HepG2 (cell line): ENCODE results near the gene BMP8B. TPM values are rescaled to one million over a fixed set of nuclear protein-coding genes. Genes with fewer than 3 reads are reported as not detected.

ENCODE experiments used
- ATAC-seq: fragments of 200-7000 bp; cut with Tn5 transposase; 3 replicates; pipeline ENCODE4 v1.9.1; 2020; ENCODE audit warnings: mild to moderate bottlenecking, moderate library complexity
- BruUV-seq: library from RNA; stranded (reverse); fragments of 400-500 nt; replicated peaks from 2 replicates; lab custom pipeline; 2021; lab: Mats Ljungman, UMichigan
- CTCF ChIA-PET: fragments of 300-600 bp; formaldehyde crosslinking; extraction: SDS; loops from one replicate; lab custom pipeline; 2021; ENCODE audit warnings: low total read pairs, inconsistent platforms, low intra/inter-chr PET ratio; lab: Yijun Ruan, JAX
- POLR2A ChIA-PET: fragments of 350-600 bp; sonication (Branson Sonifier 250); formaldehyde crosslinking; loops from one replicate; lab custom pipeline; 2020; ENCODE audit warnings: antibody characterized with exemption, inconsistent platforms; lab: Yijun Ruan, JAX
- DNase-seq: peaks from one replicate; pipeline ENCODE4 v3.0.0-alpha.2; 2015; ENCODE audit warnings: low spot score
- FAIRE-seq: peaks from 3 replicates; lab custom pipeline; 2011; peaks lifted over from hg19 to GRCh38; lab: Jason Lieb, UNC
- H2AFZ ChIP-seq: one replicate; pipeline ENCODE4 v1.6.1; 2011; ENCODE audit warnings: low read length, inconsistent platforms
- H3K27ac ChIP-seq: fragments of 300-600 bp; 3 replicates; pipeline ENCODE4 v1.8.0; 2011; ENCODE audit warnings: mixed run types, mild to moderate bottlenecking, mixed read lengths, low read length, inconsistent platforms; ENCODE audit not compliant: insufficient read depth; ENCODE audit errors: extremely low read length
- H3K27me3 ChIP-seq, 2 experiments: fragments of 200-600 bp in 1 of 2; 2 replicates in 1 of 2; 3 replicates in 1 of 2; pipeline versions ENCODE4 v1.6.0 to v1.8.0; 2011; ENCODE audit warnings: low read length in 2 of 2, mild to moderate bottlenecking in 2 of 2, moderate library complexity in 2 of 2, inconsistent platforms in 1 of 2; ENCODE audit not compliant: insufficient read depth in 2 of 2, control insufficient read depth in 1 of 2
- H3K36me3 ChIP-seq, 2 experiments: fragments of 200-600 bp in 1 of 2; replicated peaks in 1 of 2; 2 replicates in 1 of 2; 3 replicates in 1 of 2; pipeline versions ENCODE4 v1.5.1 to v1.8.0; 2011; ENCODE audit warnings: low read length in 2 of 2, inconsistent platforms in 1 of 2; ENCODE audit not compliant: insufficient read depth in 2 of 2, control insufficient read depth in 1 of 2
- H3K4me1 ChIP-seq: 2 replicates; pipeline ENCODE4 v1.5.1; 2012; ENCODE audit warnings: low read length, inconsistent platforms; ENCODE audit not compliant: insufficient read depth
- H3K4me2 ChIP-seq: 2 replicates; pipeline ENCODE4 v1.6.0; 2011; ENCODE audit warnings: low read depth, low read length, inconsistent platforms
- H3K4me3 ChIP-seq, 3 experiments: fragments of 200-600 bp in 1 of 3; sonication (generic), shearing (Covaris generic) in 1 of 3; replicated peaks in 1 of 3; 2 replicates each; pipeline ENCODE4 v1.5.1; 2011 to 2016; ENCODE audit warnings: low read length in 3 of 3, inconsistent platforms in 2 of 3, low read depth in 2 of 3, mild to moderate bottlenecking in 2 of 3, control low read depth in 1 of 3, mixed read lengths in 1 of 3; ENCODE audit not compliant: insufficient read depth in 1 of 3
- H3K79me2 ChIP-seq: one replicate; pipeline ENCODE4 v1.6.1; 2011; ENCODE audit warnings: low read length, inconsistent platforms; ENCODE audit not compliant: insufficient read depth
- H3K9ac ChIP-seq: 2 replicates; pipeline ENCODE4 v1.6.0; 2011; ENCODE audit warnings: mild to moderate bottlenecking, low read depth, low read length, inconsistent platforms; ENCODE audit not compliant: insufficient read depth
- H3K9me3 ChIP-seq: 2 replicates; pipeline ENCODE4 v1.5.1; 2012; ENCODE audit warnings: mild to moderate bottlenecking, low read length
- H4K20me1 ChIP-seq: 2 replicates; pipeline ENCODE4 v1.6.0; 2011; ENCODE audit warnings: inconsistent platforms, mild to moderate bottlenecking, low read length, moderate library complexity; ENCODE audit not compliant: insufficient read depth
- ARNT ChIP-seq: fragments of 450-650 bp; IDR thresholded peaks from 2 replicates; pipeline ENCODE4 v1.6.1; 2017
- ERF ChIP-seq: IDR thresholded peaks from 2 replicates; pipeline ENCODE4 v1.6.1; 2018; ENCODE audit warnings: missing biosample characterization, missing genetic modification reagents
- HMGA1 ChIP-seq: sonication (generic); formaldehyde crosslinking; conservative IDR thresholded peaks from 2 replicates; pipeline ENCODE4 v1.4.0; 2020; ENCODE audit warnings: missing genetic modification reagents
- RAD51 ChIP-seq: fragments of 450-650 bp; IDR thresholded peaks from 2 replicates; pipeline ENCODE4 v1.6.1; 2016; ENCODE audit warnings: borderline replicate concordance
- RFX3 ChIP-seq: IDR thresholded peaks from 2 replicates; pipeline ENCODE4 v1.6.1; 2016; ENCODE audit warnings: missing biosample characterization, missing genetic modification reagents
- SUZ12 ChIP-seq: fragments of 150-350 bp; IDR thresholded peaks from 2 replicates; pipeline ENCODE4 v1.6.1; 2014; ENCODE audit warnings: low read depth, low read length
- ZBTB42 ChIP-seq: sonication (generic); formaldehyde crosslinking; IDR thresholded peaks from 2 replicates; pipeline ENCODE4 v1.5.0; 2020; ENCODE audit warnings: mild to moderate bottlenecking, missing genetic modification reagents
- ZBTB7B ChIP-seq: sonication (generic); formaldehyde crosslinking; IDR thresholded peaks from 2 replicates; pipeline ENCODE4 v1.4.0; 2020; ENCODE audit warnings: missing genetic modification reagents
- ZHX2 ChIP-seq, 2 experiments: sonication (generic) in 1 of 2; formaldehyde crosslinking in 1 of 2; IDR thresholded peaks; 2 replicates each; pipeline versions ENCODE4 v1.6.1 to v1.9.0; 2014 to 2022; ENCODE audit warnings: antibody characterized with exemption in 1 of 2, borderline replicate concordance in 1 of 2, inconsistent platforms in 1 of 2, low read depth in 1 of 2, missing genetic modification reagents in 1 of 2
- ZNF235 ChIP-seq: sonication (generic); formaldehyde crosslinking; IDR thresholded peaks from 2 replicates; pipeline ENCODE4 v1.8.1; 2023; ENCODE audit warnings: mild to moderate bottlenecking, missing genetic modification reagents, borderline replicate concordance
- WGBS: methylation state at CpG from one replicate; pipeline ENCODE4 v1.1.6; 2017; ENCODE audit warnings: low lambda C conversion rate; 5-methylcytosine and 5-hydroxymethylcytosine counted together
- in situ Hi-C: cut with HindIII; loops from 2 replicates; pipeline ENCODE4 v1.10.0; 2017; ENCODE audit warnings: low pct_unique_long_range_greater_than_20kb; ENCODE audit not compliant: extremely low pct_ligation_motif_present
- intact Hi-C: fragments of 100-400 bp; cut with micrococcal nuclease; formaldehyde crosslinking; loops from one replicate; pipeline ENCODE4 v1.10.0; 2022; ENCODE audit not compliant: unreplicated experiment
- polyA plus RNA-seq, 8 experiments: library from polyadenylated mRNA; depleted of rRNA in 3 of 8; stranded (reverse) in 7 of 8; unstranded in 1 of 8; fragments of >200 nt; fragmentation: Illumina TruSeq in 4 of 8; extraction: Trizol in 4 of 8; gene quantifications; 2 replicates each; pipeline versions ENCODE4 v1.2.1 to v1.2.3, GENCODE V29; 2011 to 2016; ENCODE audit warnings: low read depth in 4 of 8, missing spikeins in 1 of 8, mixed read lengths in 1 of 8; ENCODE audit not compliant: insufficient read depth in 1 of 8
- total RNA-seq, 5 experiments: library from RNA; depleted of rRNA; stranded (reverse); fragments of >200 nt; fragmentation: Illumina TruSeq; extraction: Trizol; gene quantifications; 2 replicates each; pipeline ENCODE4 v1.2.3, GENCODE V29; 2016; ENCODE audit warnings: low read depth in 1 of 5
- TF ChIP-seq, protein P1 (sequence below): sonication (generic); formaldehyde crosslinking; IDR thresholded peaks from 2 replicates; pipeline ENCODE4 v1.8.1; 2022; ENCODE audit warnings: mild to moderate bottlenecking, missing genetic modification reagents

Gene BMP8B
- total and polyA plus RNA-seq, 2 of the 13 experiments (the other 11 are each of a cell fraction or from before 2014, with no cell fraction given) = 0.29 to 0.41 TPM

- H4K20me1 ChIP-seq = no peaks in the 10 kb centered on the region
- FAIRE-seq = no peak
- no peak for DNase-seq
- H2AFZ ChIP-seq = no peak overlapping the region
- no peak overlapping the region for H3K4me3 ChIP-seq
- H3K27me3 ChIP-seq = peaks cover 0 to 9% of the 10 kb centered on the region in 2 experiments; a peak in 3 of 5 replicates
- ChIA-PET POLR2A (no interaction called here), CTCF (no interaction called here)
- ATAC-seq = no peak
- H3K36me3 ChIP-seq = no peaks in the 10 kb centered on the region
- no peak overlapping the region for H3K9ac ChIP-seq
- peaks cover 20% of the 10 kb centered on the region for H3K4me1 ChIP-seq
- H3K79me2 ChIP-seq = no peaks in the 10 kb centered on the region
- intact Hi-C loops = no loop called here
- H3K27ac ChIP-seq = no peak overlapping the region
- no peaks in the 10 kb centered on the region for H3K9me3 ChIP-seq
- BruUV-seq = no TSS peak
- WGBS = 11% methylated on average over 5 of the region's 5 CpGs
- in situ Hi-C loops = no loop called here
- TF ChIP-seq ZNF235 (CRISPR knock-in tag) = no peak
- no peak for TF ChIP-seq ARNT
- H3K4me2 ChIP-seq = no peak overlapping the region
Observed at GRCh38 chr1:39822146-39822545, 33.5 kb upstream of the BMP8B start.

DNA sequence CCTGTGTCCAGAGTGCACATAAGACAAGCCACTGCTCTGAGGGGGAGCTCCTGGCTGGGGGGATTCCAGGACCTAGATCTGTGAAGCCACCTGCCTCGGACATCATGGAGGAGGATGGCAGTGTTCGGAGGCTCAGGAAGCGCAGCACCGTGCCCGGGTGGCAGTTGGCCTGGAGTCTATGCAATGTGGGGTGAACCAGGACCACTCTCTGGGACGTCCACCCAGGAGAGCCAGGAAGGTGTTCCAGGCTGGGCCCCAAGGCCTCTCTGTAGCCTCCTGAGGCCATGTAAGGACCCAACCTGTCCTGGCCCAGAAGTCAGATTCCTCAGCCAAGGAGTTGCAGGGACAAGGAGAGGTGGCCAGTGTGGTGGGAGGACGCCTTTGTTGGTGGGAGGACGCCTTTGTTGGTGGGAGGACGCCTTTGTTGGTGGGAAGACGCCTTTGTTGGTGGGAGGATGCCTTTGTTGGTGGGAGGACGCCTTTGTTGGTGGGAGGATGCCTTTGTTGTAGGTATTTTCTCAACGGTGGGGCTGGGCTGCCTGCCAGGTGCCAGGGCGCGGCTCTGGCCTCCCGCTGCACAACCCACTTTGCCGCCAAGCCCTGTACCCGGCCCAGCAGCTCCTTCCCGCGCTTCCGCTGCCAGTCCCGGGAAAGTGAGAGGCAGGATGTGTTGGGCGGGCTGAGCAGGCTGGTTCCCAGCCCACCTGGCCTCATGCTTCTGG, 30.6 kb upstream of the BMP8B start:
- BruUV-seq = no TSS peak
- FAIRE-seq (no peak), ATAC-seq (no peak), DNase-seq (no peak)
- no peaks in the 10 kb centered on the region for H3K36me3 ChIP-seq
- WGBS = 7% methylated on average over 3 of the region's 22 CpGs
- in situ Hi-C loops (loop anchor here (5.0 kb wide), 2 partner anchors 83 to 153 kb away; partner anchors contain the start of gene MYCL), intact Hi-C loops (loop anchor here (10.0 kb wide), 1 partner anchor 216 kb away; no protein-coding TSS in a partner anchor)
- no peaks in the 10 kb centered on the region for H3K79me2 ChIP-seq
- H3K27ac ChIP-seq = no peak overlapping the region
- CTCF ChIA-PET = no interaction called here
- no peak overlapping the region for H3K4me2 ChIP-seq
- POLR2A ChIA-PET = no interaction called here
- H4K20me1 ChIP-seq = no peaks in the 10 kb centered on the region
- no peak overlapping the region for H3K9ac ChIP-seq
- peaks cover 10% of the 10 kb centered on the region; the same call in 1 of the 2 replicates for H3K4me1 ChIP-seq
- no peak overlapping the region for H3K4me3 ChIP-seq
- H3K9me3 ChIP-seq = no peaks in the 10 kb centered on the region
- peaks cover 1 to 9% of the 10 kb centered on the region in 2 experiments; a peak in 1 of 5 replicates for H3K27me3 ChIP-seq
- H2AFZ ChIP-seq = no peak overlapping the region
- TF ChIP-seq SUZ12 = no peak
- no peak for TF ChIP-seq RFX3 (CRISPR knock-in tag)
- TF ChIP-seq ERF (CRISPR knock-in tag) = no peak
- TF ChIP-seq ZHX2 (IDR thresholded peaks at IDR 0.05; ENCODE audit: low read depth) = no peak
- TF ChIP-seq ZHX2 (CRISPR knock-in tag; IDR thresholded peaks at IDR 0.05; ENCODE audit: borderline replicate concordance) = no peak
- TF ChIP-seq ZBTB7B (CRISPR knock-in tag) = no peak
- no peak for TF ChIP-seq ARNT
- TF ChIP-seq, protein P1, sequence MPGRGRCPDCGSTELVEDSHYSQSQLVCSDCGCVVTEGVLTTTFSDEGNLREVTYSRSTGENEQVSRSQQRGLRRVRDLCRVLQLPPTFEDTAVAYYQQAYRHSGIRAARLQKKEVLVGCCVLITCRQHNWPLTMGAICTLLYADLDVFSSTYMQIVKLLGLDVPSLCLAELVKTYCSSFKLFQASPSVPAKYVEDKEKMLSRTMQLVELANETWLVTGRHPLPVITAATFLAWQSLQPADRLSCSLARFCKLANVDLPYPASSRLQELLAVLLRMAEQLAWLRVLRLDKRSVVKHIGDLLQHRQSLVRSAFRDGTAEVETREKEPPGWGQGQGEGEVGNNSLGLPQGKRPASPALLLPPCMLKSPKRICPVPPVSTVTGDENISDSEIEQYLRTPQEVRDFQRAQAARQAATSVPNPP (CRISPR knock-in tag) = no peak
- no peak for TF ChIP-seq ZBTB42
- TF ChIP-seq RAD51 = no peak
- no peak for TF ChIP-seq HMGA1 (CRISPR knock-in tag)
